GM19025 (cell line): ENCODE measurements around the gene VCP.

ENCODE experiments used
- ATAC-seq: cut with Tn5 transposase; IDR thresholded peaks from one replicate; pipeline ENCODE4 v1.9.1; 2021; ENCODE audit warnings: mild to moderate bottlenecking, low read depth, moderate library complexity; ENCODE audit not compliant: unreplicated experiment

Gene VCP

GRCh38 chr9:35069020-35069419, 3.4 kb downstream of the VCP start:
- ATAC-seq = no peak

DNA sequence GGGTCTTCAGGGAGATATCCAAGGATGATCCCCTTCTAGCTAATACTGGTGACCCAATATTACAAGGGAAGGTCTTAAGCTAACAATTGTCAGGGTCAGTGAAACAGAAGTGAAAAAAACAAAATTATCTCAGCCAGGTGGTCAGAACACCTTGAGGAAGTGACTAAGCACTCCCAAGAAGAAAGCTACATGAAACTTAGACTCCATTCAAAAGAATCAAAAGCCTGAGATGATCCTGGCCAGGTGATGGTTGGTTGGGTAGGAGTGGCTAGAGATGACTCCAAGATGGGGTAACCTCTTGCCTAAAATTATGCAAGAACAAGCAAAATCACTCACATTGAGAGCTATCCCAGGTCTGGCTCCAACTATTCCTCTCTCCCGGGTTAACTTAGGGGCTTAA, 5.4 kb downstream of the VCP start:
- ATAC-seq = no peak

GRCh38 chr9:35060548-35061207, 11.7 kb downstream of the VCP start:
- no peak for ATAC-seq

DNA sequence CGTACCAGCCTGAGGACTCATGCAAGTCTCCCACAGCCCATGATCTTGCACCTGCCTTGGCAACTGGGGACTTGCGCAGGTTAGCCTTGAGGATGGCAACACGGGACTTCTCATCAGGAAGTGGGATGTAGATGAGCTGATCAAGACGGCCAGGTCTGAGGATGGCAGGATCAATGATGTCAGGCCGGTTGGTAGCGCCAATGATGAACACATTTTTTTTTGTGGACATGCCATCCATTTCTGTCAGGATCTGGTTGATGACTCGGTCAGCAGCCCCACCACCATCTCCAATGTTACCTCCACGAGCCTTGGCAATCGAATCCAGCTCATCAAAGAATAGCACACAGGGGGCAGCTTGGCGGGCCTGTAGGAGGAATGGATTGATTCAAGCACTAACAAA, 13.0 kb downstream of the VCP start:
- ATAC-seq = no peak

DNA sequence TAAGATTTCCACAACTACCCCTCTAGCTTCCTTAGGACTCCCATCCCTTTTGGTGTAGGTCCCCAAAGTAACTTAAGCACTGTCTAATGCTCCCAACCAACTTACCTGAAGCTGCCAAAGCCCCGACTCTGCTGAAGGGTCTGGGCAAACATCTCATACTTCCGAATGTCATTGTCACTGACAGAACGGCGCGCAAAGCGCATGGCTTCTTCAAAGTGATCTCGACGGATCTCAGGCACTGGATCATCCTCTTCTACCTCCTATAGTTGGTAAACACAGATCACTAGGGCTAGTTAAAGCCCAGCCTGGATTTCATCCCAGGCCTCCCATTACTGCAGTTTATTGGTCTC, 15.2 kb downstream of the VCP start:
- no peak for ATAC-seq

DNA sequence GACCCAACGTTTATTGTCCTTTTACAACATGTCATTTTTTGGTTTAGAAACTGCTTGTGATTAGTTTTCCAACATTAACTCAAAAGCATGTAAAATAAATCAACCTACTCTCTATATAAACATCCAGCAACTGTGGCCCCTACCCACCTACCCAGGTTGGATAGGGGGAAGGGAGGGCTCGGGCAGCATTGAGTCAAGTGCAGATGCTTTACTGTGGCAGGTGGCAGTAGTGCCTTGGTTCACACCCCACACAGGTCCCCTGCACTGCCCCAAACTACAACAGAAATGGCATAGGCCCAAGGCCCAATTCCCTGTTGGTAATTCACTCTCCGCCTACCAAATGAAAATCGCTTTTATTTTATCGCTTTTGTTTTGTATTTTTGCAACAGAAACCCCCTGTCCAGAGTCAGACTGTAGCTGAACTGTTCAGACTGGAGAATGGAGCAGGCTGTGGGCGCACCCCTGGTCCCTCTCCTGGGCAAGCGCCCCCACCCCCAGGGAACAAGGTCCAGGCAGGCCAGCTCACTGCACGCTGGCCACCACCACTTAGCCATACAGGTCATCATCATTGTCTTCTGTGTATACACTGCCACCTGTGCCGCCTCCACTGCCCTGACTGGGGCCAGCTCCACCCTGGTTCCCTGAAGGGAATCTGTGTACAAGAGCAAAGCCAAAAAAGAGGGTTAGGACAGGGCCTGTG, 15.7 kb downstream of the VCP start:
- no peak for ATAC-seq

- ATAC-seq = no peak
Observed at GRCh38 chr9:35054871-35055644, 17.4 kb downstream of the VCP start.

DNA sequence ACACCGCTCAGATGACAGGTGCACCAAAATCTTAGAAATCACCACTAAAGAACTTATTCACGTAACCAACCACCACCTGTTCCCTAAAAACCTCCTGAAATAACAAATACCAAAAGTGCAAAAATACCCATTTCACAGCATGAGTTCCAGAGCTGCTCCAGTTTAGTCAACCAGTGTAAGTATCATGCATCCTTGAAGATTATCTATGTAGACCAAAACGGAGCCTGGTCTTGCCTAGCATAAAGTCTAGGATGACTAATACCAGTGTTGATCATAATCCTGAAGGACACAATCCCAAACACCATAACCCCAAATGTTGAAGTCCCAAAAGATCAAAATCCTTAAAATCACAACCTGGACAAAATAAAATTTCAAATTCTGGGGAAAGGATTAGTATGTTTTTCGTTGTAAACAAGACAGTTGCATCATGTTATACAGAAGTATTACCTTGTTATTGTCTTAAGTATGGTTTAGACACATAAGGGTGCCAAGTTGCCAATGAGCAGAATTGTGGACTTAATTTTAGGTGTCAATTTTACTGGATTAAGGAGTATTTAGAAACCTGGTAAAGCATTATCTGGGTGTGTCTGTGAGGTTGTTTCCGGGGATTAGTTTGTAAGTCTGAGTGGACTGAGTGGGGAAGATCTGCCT, 18.1 kb downstream of the VCP start:
- no peak for ATAC-seq

DNA sequence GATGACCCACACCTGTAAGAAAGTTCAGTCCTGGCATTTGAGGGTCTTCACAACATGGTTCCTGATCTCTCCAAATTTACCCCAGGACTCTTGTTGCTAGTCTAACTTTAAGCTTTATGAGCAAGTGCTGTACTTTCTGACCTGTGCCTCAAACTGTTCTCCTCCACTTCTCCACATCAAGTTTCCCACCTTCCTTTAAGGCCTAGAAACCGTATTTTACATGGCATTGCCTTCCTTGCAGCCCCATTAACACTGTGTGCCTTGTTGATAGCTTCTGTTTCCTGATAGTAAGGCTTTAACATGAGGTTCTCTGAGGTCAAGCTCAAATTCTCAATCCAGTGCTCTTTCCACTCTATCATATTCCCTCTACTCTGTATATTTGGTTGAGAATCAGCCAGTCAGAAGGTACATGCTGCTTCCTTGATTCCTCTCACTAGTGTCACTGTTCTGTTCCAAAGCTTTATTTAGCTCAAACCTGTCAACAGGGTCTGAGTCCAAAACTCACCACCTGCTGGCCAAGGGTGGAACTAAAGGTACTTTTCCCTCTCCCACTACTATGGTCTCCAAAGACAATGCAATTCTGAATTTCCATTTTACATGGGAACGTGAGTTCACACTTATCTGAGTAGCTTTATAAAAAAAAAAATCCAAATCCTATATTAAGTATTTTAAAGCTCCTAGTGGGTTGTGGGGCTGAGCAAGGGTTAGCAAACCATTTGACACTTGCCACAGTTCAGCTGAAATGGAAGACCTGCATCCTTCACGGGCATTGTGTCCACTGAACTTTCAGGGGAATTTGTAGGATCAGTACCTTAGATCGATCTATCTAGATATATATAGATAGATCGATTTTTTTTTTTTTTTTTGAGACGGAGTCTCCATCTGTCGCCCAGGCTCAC, 21.1 kb downstream of the VCP start:
- no peak for ATAC-seq

DNA sequence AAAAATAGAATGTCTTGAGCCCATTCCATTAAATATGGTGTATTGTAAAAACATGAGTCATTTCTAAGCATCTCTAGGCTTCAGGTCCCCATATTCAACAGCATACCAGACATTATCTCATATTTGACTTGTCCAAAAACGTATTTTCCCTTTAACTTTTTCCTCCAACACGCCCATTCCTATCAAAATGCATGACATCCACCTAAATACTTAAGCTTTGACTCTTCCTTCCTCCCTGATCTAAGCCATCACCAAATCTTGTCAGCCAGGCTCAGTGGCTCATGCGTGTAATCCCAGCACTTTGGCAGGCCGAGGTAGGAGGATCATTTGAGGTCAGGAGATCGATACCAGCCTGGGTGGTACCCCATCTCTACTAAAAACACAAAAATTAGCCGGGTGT, 23.9 kb downstream of the VCP start:
- ATAC-seq = no peak

DNA sequence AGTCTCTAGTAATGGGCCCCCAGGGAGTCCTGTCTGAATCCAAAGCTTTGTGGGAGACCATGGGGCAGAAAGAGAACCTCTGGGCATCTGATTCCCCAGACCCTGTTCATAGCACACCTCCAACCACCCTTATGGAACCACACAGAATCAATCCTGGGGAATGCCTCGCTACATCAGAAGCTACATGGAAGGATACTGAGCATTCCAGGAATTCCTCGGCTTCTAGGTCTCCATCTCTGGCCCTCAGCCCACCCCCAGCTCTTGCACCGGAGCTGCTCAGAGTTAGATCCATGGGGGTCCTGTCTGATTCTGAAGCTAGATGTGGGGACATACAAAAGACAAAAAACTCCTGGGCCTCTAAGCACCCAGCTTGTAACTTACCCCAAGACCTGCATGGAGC, 28.4 kb downstream of the VCP start:
- ATAC-seq = no peak

GRCh38 chr9:35042891-35043545, 29.4 kb downstream of the VCP start:
- no peak for ATAC-seq

- no peak for ATAC-seq
Observed at GRCh38 chr9:35042081-35042604, 30.3 kb downstream of the VCP start.

DNA sequence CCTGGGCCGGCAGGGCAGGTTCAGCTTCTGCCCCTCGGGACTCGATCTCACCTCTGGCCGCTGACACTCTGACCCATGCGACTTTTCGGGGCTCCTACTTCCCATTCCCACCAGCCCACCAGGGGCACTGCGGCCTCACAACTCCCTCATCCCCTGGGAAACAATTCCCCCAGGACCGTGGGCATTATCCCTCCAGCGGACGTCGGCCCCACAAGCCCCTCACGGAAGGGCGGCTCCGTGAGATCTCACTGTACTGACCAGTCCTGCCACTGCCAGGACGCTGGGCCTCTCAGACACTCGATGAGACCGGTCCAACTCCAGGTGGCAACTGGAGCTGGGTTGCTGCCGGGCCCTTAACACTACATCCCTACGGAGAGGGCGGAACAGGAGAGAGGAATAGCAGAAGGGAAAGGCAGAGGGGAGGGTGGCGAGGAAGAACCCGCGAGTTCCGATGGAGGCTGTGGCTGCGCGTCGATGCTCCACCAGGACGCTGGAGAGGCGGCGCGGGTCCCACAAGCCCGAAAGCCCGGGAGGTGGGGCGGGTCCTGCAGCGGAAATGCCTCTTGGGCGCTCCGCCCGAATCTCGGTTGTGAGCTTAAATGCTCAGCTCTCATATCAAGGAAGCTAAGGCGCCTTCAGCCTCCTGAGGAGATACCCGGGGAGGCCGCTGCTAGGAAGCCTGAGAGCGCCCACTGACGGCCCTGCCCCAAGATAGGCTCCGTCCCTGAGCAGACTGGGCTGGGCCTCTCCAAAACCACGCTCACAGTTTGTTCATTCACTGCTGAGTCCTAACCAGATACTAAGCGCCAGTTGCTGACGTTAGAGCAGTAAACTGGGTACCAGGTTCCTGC, 36.3 kb downstream of the VCP start:
- ATAC-seq = no peak

- no peak for ATAC-seq
Observed at GRCh38 chr9:35033101-35033500, 39.3 kb downstream of the VCP start.

DNA sequence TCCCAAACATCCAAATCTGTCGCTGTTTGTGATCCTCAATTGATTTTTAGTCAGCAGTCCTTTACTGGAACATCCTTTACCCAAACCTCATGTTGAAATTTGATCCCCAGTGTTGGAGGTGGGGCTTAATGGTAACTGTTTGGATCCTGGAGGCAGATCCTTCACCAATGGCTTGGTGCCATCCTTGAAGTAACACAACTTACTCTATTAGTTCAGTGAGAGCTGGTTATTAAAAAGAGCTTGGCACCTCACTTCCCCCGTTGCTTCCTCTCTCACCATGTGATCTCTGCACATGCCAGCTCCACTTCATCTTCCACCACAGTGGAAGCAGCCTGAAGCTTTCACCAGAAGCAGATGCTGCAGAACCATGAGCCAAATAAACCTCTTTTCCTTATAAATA, 42.6 kb downstream of the VCP start:
- ATAC-seq = no peak

DNA sequence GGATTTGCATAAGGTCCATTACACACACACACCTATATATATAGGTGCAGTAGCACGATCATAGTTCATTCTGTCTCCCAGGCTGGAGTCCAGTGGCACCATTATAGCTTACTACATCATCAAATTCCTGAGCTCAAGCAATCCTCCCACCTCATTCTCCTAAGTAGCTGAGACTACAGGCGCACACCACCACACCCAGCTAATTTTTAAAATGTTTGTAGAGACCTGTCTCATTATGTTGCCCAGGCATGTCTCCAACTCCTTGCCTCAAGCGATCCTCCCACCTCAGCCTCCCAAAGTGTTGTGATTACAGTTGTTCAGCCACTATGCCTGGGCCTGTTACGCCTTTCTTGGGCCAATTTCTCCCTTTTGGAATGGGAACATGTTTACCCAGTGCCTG, 43.2 kb downstream of the VCP start:
- no peak for ATAC-seq

GRCh38 chr9:35028341-35028740, 44.1 kb downstream of the VCP start:
- no peak for ATAC-seq

DNA sequence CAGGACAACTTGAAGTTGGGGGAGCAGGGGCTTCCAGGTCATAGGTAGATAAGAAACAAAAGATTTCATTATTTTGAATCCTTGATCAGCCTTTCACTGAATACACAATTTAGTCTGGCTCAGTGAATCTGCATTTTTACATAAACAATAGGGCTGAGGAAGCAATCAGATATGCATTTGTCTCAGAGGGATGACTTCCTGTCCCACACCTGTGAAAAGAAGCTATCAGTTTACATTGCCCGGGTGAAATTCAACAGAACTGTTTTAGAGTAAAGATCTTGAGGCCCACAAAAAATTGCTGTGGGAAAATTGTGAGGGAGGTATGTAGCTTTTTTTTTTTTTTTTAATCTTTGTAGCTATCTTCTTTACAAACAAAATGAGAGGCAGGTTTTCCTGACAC, 44.6 kb downstream of the VCP start:
- ATAC-seq = no peak
